ENCODE data around the gene ITGAX.

- TF ChIP-seq, protein P1, sequence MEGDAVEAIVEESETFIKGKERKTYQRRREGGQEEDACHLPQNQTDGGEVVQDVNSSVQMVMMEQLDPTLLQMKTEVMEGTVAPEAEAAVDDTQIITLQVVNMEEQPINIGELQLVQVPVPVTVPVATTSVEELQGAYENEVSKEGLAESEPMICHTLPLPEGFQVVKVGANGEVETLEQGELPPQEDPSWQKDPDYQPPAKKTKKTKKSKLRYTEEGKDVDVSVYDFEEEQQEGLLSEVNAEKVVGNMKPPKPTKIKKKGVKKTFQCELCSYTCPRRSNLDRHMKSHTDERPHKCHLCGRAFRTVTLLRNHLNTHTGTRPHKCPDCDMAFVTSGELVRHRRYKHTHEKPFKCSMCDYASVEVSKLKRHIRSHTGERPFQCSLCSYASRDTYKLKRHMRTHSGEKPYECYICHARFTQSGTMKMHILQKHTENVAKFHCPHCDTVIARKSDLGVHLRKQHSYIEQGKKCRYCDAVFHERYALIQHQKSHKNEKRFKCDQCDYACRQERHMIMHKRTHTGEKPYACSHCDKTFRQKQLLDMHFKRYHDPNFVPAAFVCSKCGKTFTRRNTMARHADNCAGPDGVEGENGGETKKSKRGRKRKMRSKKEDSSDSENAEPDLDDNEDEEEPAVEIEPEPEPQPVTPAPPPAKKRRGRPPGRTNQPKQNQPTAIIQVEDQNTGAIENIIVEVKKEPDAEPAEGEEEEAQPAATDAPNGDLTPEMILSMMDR (IDR thresholded peaks at IDR 0.05) = no peak
- TF ChIP-seq POLR2A (IDR thresholded peaks at IDR 0.05) (no peak), POLR2AphosphoS5 (IDR thresholded peaks at IDR 0.05) (no peak), EP300 (IDR thresholded peaks at IDR 0.05) (no peak)
These were observed 32.5 kb upstream of the ITGAX start for GRCh38 chr16:31322500-31322899.

Measured in suprapubic skin (tissue), 4 donors.